AG09309 (cell line): ENCODE data around the gene ART4.

Source experiments
- DNase-seq: peaks from one replicate; pipeline ENCODE4 v3.0.0-alpha.2; 2010; ENCODE audit warnings: low read depth
- H3K4me3 ChIP-seq: 2 replicates; pipeline ENCODE4 v1.5.1; 2011; ENCODE audit warnings: mild to moderate bottlenecking, low read depth, low read length, moderate library complexity; ENCODE audit not compliant: control insufficient read depth
- CTCF ChIP-seq: IDR thresholded peaks from 2 replicates; pipeline ENCODE4 v1.5.1; 2011; ENCODE audit warnings: mild to moderate bottlenecking, low read depth, low read length, inconsistent platforms; ENCODE audit not compliant: insufficient read depth, control insufficient read depth; ENCODE audit errors: missing control alignments

The ART4 gene

GRCh38 chr12:14854586-14855183 lies 11.4 kb upstream of the ART4 start:
- no peak for TF ChIP-seq CTCF
- H3K4me3 ChIP-seq, result no peak overlapping the region
- no peak for DNase-seq

GRCh38 chr12:14853961-14854360 lies 10.6 kb upstream of the ART4 start:
- TF ChIP-seq CTCF, result no peak
- no peak overlapping the region for H3K4me3 ChIP-seq
- DNase-seq, result no peak

GRCh38 chr12:14852880-14853279 lies 9.6 kb upstream of the ART4 start:
- no peak for DNase-seq
- TF ChIP-seq CTCF, result no peak
- no peak overlapping the region for H3K4me3 ChIP-seq

- DNase-seq, result no peak
These were observed 7.8 kb upstream of the ART4 start for GRCh38 chr12:14850929-14851663.

GRCh38 chr12:14849661-14850060 lies 6.3 kb upstream of the ART4 start:
- TF ChIP-seq CTCF, result no peak
- no peak for DNase-seq
- no peak overlapping the region for H3K4me3 ChIP-seq

More at GRCh38 chr12:14850929-14851663, 7.8 kb upstream of the ART4 start:
- TF ChIP-seq CTCF, result no peak
- no peak overlapping the region for H3K4me3 ChIP-seq

GRCh38 chr12:14846876-14847580 lies 3.7 kb upstream of the ART4 start:
- no peak for TF ChIP-seq CTCF
- DNase-seq, result no peak
- H3K4me3 ChIP-seq, result no peak overlapping the region
